K562 (cell line): ENCODE results near the gene TTBK1. TPM values are rescaled to one million over a fixed set of nuclear protein-coding genes. Genes with fewer than 3 reads are reported as not detected.

Experiments
- ATAC-seq: fragments of 200-7000 bp; cut with Tn5 transposase; 3 replicates; pipeline ENCODE4 v1.9.1; 2020; ENCODE audit warnings: moderate library complexity
- BruUV-seq: library from RNA; stranded (reverse); fragments of 400-500 nt; replicated peaks from 2 replicates; lab custom pipeline; 2021; lab: Mats Ljungman, UMichigan
- CTCF ChIA-PET: fragments of 300-600 bp; formaldehyde crosslinking; extraction: SDS; loops from one replicate; lab custom pipeline; 2021; ENCODE audit warnings: low intra/inter-chr PET ratio; lab: Yijun Ruan, JAX
- POLR2A ChIA-PET: fragments of 300-600, 350-650 bp; sonication (Branson Sonifier 250); formaldehyde crosslinking; extraction: SDS; loops from one replicate; lab custom pipeline; 2021; ENCODE audit warnings: antibody characterized with exemption, inconsistent platforms; lab: Yijun Ruan, JAX
- DNase-seq, 4 experiments: peaks; one replicate each; pipeline versions ENCODE4 v3.0.0 to v3.0.0-alpha.2; 2011 to 2018; ENCODE audit warnings: low spot score in 3 of 4, mixed read lengths in 3 of 4; ENCODE audit errors: extremely low read depth in 1 of 4
- FAIRE-seq: peaks from 2 replicates; lab custom pipeline; 2011; peaks lifted over from hg19 to GRCh38; lab: Jason Lieb, UNC
- H2AFZ ChIP-seq: 2 replicates; pipeline ENCODE4 v1.6.0; 2011; ENCODE audit warnings: low read depth, low read length, control low read depth, inconsistent platforms
- H3K27ac ChIP-seq: fragments of 200-600 bp; 3 replicates; pipeline ENCODE4 v1.8.0; 2011; ENCODE audit warnings: low read depth, mild to moderate bottlenecking, control low read depth, inconsistent platforms, low read length, moderate library complexity, mixed read lengths; ENCODE audit errors: extremely low read depth
- H3K27me3 ChIP-seq, 2 experiments: fragments of 300-600 bp in 1 of 2; 2 replicates in 1 of 2; 3 replicates in 1 of 2; pipeline versions ENCODE4 v1.6.0 to v1.8.0; 2011; ENCODE audit warnings: inconsistent platforms in 2 of 2, low read length in 2 of 2, mild to moderate bottlenecking in 1 of 2, mixed read lengths in 1 of 2, moderate library complexity in 1 of 2; ENCODE audit not compliant: control insufficient read depth in 2 of 2, insufficient read depth in 2 of 2
- H3K36me3 ChIP-seq: fragments of 300-600 bp; 3 replicates; pipeline ENCODE4 v1.8.0; 2011; ENCODE audit warnings: mild to moderate bottlenecking, low read length, inconsistent platforms; ENCODE audit not compliant: control insufficient read depth, insufficient read depth
- H3K4me1 ChIP-seq, 2 experiments: fragments of 200-600 bp in 1 of 2; replicated peaks in 1 of 2; 2 replicates in 1 of 2; 3 replicates in 1 of 2; pipeline versions ENCODE4 v1.5.1 to v1.8.0; 2011; ENCODE audit warnings: inconsistent platforms in 2 of 2, low read length in 2 of 2, mild to moderate bottlenecking in 1 of 2, mixed read lengths in 1 of 2, moderate library complexity in 1 of 2; ENCODE audit not compliant: control insufficient read depth in 2 of 2, insufficient read depth in 2 of 2
- H3K4me2 ChIP-seq: 2 replicates; pipeline ENCODE4 v1.6.1; 2011; ENCODE audit warnings: low read length, control low read depth, inconsistent platforms, mixed read lengths; ENCODE audit not compliant: insufficient read depth
- H3K4me3 ChIP-seq: fragments of 200-600 bp; sonication (generic), shearing (Covaris generic); 2 replicates; pipeline ENCODE4 v1.5.1; 2016; ENCODE audit warnings: control low read depth, inconsistent platforms
- H3K79me2 ChIP-seq: fragments of 200-600 bp; 3 replicates; pipeline ENCODE4 v1.8.0; 2011; ENCODE audit warnings: low read length, inconsistent platforms; ENCODE audit not compliant: control insufficient read depth, insufficient read depth
- H3K9ac ChIP-seq, 2 experiments: 2 replicates each; pipeline versions ENCODE4 v1.6.0 to v1.6.1; 2011; ENCODE audit warnings: low read depth in 2 of 2, low read length in 2 of 2, control low read depth in 1 of 2, inconsistent platforms in 1 of 2, mild to moderate bottlenecking in 1 of 2, mixed read lengths in 1 of 2; ENCODE audit not compliant: insufficient read depth in 1 of 2
- H3K9me1 ChIP-seq: one replicate; pipeline ENCODE4 v1.6.0; 2011; ENCODE audit warnings: inconsistent platforms, mild to moderate bottlenecking, low read length, moderate library complexity; ENCODE audit not compliant: control insufficient read depth, insufficient read depth
- H3K9me3 ChIP-seq: replicated peaks from 2 replicates; pipeline ENCODE4 v1.5.1; 2011; ENCODE audit warnings: low read depth, low read length, inconsistent platforms; ENCODE audit not compliant: control insufficient read depth, insufficient read depth
- H4K20me1 ChIP-seq: replicated peaks from 2 replicates; pipeline ENCODE4 v1.6.1; 2011; ENCODE audit warnings: low read length, inconsistent platforms, mixed read lengths; ENCODE audit not compliant: control insufficient read depth, insufficient read depth
- CEBPB ChIP-seq: fragments of 450-650 bp; IDR thresholded peaks from 2 replicates; pipeline ENCODE4 v1.6.1; 2016; ENCODE audit warnings: missing genetic modification characterization, missing compliant biosample characterization
- CSDE1 ChIP-seq, 2 experiments: fragments of 450-650 bp; IDR thresholded peaks; 2 replicates each; pipeline ENCODE4 v1.6.1; 2016; ENCODE audit warnings: mild to moderate bottlenecking in 1 of 2
- CTCF ChIP-seq, 3 experiments: IDR thresholded peaks in 2 of 3; conservative IDR thresholded peaks in 1 of 3; 2 replicates each; pipeline ENCODE4 v1.5.1; 2011 to 2012; ENCODE audit warnings: low read length in 3 of 3, mild to moderate bottlenecking in 3 of 3, control low read depth in 2 of 3, improper control_type of control experiment in 1 of 3, inconsistent platforms in 1 of 3, low read depth in 1 of 3, mixed read lengths in 1 of 3, moderate library complexity in 1 of 3; ENCODE audit not compliant: insufficient read depth in 2 of 3
- EZH2 ChIP-seq: IDR thresholded peaks from 2 replicates; pipeline ENCODE4 v1.6.1; 2012; ENCODE audit warnings: low read depth, mild to moderate bottlenecking, inconsistent platforms, low read length, borderline replicate concordance
- HIVEP1 ChIP-seq: fragments of 250-450 bp; sonication (Bioruptor Pico); IDR thresholded peaks from 2 replicates; pipeline ENCODE4 v1.4.0; 2020; ENCODE audit warnings: mild to moderate bottlenecking
- PHF20 ChIP-seq: fragments of 450-650 bp; IDR thresholded peaks from 2 replicates; pipeline ENCODE4 v1.6.1; 2018; ENCODE audit not compliant: partially characterized antibody
- STAT5A ChIP-seq: IDR thresholded peaks from 2 replicates; pipeline ENCODE4 v1.6.1; 2012; ENCODE audit warnings: low read length, inconsistent platforms, borderline replicate concordance
- ZNF431 ChIP-seq: sonication (generic); formaldehyde crosslinking; IDR thresholded peaks from 2 replicates; pipeline ENCODE4 v1.8.0; 2022; ENCODE audit warnings: mild to moderate bottlenecking, missing genetic modification reagents
- WGBS: fragments of 100-300 bp; shearing (Covaris generic); methylation state at CpG from one replicate; pipeline ENCODE4 v1.1.6; 2016; ENCODE audit warnings: low coverage, mixed read lengths; ENCODE audit not compliant: insufficient coverage; ENCODE audit errors: missing lambda C conversion rate; 5-methylcytosine and 5-hydroxymethylcytosine counted together
- in situ Hi-C: fragments of 300-500 bp; cut with MboI; formaldehyde crosslinking; loops from 4 replicates; pipeline ENCODE4 v1.15.0; 2018; ENCODE audit warnings: inconsistent platforms, mixed read lengths
- intact Hi-C: fragments of 100-400 bp; cut with micrococcal nuclease; formaldehyde crosslinking; loops from 2 replicates; pipeline ENCODE4 v1.14.2; 2022
- polyA plus RNA-seq, 8 experiments: library from polyadenylated mRNA; depleted of rRNA in 4 of 8; stranded (reverse) in 5 of 8; unstranded in 3 of 8; fragments of >200 nt; fragmentation: Nextera tagmentation in 2 of 8; fragmentation: Illumina TruSeq in 1 of 8; extraction: Ambion mirVana in 2 of 8; extraction: Trizol in 1 of 8; gene quantifications; 2 replicates each; pipeline versions ENCODE4 v1.2.1 to v1.2.3, GENCODE V29; 2011 to 2014; ENCODE audit warnings: inconsistent platforms in 1 of 8, missing spikeins in 1 of 8
- total RNA-seq, 7 experiments: library from RNA; depleted of rRNA in 6 of 7; stranded (reverse); fragments of >200 nt in 6 of 7; fragmentation: Illumina TruSeq in 2 of 7; extraction: Trizol in 2 of 7; gene quantifications; 2 replicates each; pipeline versions ENCODE4 v1.2.1 to v1.2.3, GENCODE V29; 2011 to 2021; ENCODE audit warnings: low replicate concordance in 1 of 7
- TF ChIP-seq, protein P1 (sequence below): sonication (generic); formaldehyde crosslinking; IDR thresholded peaks from 2 replicates; pipeline ENCODE4 v1.8.0; 2022; ENCODE audit warnings: missing genetic modification reagents, mild to moderate bottlenecking, borderline replicate concordance

Gene TTBK1
- total and polyA plus RNA-seq, 9 of the 15 experiments (the other 6 are each of a cell fraction or from before 2014, with no cell fraction given): not detected

DNA sequence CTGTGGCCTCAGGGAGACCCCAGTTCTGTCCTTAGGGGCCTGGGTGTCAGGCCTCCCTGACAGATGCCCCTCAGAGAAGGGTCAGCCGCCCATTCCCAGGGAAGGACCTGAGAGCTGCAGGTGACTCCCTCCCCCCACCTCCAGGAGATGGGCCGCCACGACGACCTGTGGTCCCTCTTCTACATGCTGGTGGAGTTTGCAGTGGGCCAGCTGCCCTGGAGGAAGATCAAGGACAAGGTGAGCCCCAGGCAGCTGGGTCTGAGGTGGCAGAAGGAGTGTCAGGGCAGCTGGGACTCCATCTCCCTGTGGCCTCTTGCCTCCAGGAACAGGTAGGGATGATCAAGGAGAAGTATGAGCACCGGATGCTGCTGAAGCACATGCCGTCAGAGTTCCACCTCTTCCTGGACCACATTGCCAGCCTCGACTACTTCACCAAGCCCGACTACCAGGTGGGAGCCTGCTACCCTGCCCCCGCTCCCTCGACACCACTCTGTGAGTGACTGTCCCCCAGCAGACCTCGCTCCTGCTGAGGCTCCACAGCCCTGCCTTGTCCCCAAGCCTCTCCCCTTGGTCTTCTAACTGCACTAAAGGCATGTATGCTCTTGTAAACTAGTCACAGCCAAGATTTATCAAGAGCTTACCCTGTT lies 12.2 kb downstream of the TTBK1 start:
- Histone ChIP-seq H2AFZ (no peak overlapping the region), H3K9ac (no peak overlapping the region), H3K4me3 (no peak overlapping the region), H3K4me1 (peaks cover 0 to 15% of the 10 kb centered on the region in 2 experiments; a peak in 2 of 5 replicates), H3K9me1 (no peaks in the 10 kb centered on the region), H3K4me2 (no peak overlapping the region), H3K79me2 (no peaks in the 10 kb centered on the region), H4K20me1 (peaks cover 21% of the 10 kb centered on the region), H3K27ac (no peak overlapping the region), H3K27me3 (peaks cover 62 to 90% of the 10 kb centered on the region in 2 experiments), H3K9me3 (no peaks in the 10 kb centered on the region), H3K36me3 (no peaks in the 10 kb centered on the region)
- WGBS: 0% methylated on average over 11 of the region's 11 CpGs
- no peak for DNase-seq
- in situ Hi-C loops: no loop called here
- no TSS peak for BruUV-seq
- no peak for ATAC-seq
- TF ChIP-seq CEBPB (tag) (no peak), ZNF431 (no peak), PHF20 (no peak), CTCF (IDR thresholded peaks at IDR 0.05 in 2 of 3, conservative IDR thresholded peaks at IDR 0.05 in 1 of 3; ENCODE audit: insufficient read depth in 2 of 3, low read depth in 1 of 3, low read length in 3 of 3) (no peak), CSDE1 (IDR thresholded peaks at IDR 0.05) (no peak), HIVEP1 (no peak), STAT5A (no peak), EZH2 (0 out of 2 replicates have a peak, but pooled peaks have one; percentile 25)
- TF ChIP-seq, protein P1, sequence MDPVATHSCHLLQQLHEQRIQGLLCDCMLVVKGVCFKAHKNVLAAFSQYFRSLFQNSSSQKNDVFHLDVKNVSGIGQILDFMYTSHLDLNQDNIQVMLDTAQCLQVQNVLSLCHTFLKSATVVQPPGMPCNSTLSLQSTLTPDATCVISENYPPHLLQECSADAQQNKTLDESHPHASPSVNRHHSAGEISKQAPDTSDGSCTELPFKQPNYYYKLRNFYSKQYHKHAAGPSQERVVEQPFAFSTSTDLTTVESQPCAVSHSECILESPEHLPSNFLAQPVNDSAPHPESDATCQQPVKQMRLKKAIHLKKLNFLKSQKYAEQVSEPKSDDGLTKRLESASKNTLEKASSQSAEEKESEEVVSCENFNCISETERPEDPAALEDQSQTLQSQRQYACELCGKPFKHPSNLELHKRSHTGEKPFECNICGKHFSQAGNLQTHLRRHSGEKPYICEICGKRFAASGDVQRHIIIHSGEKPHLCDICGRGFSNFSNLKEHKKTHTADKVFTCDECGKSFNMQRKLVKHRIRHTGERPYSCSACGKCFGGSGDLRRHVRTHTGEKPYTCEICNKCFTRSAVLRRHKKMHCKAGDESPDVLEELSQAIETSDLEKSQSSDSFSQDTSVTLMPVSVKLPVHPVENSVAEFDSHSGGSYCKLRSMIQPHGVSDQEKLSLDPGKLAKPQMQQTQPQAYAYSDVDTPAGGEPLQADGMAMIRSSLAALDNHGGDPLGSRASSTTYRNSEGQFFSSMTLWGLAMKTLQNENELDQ (CRISPR knock-in tag): no peak
- CTCF ChIA-PET: interaction anchor here (0.5 kb wide), 1 partner anchor 1092 kb away, joined by 3 read pairs; no protein-coding TSS in a partner anchor
- intact Hi-C loops: no loop called here
- FAIRE-seq: no peak
- POLR2A ChIA-PET: no interaction called here
